Omental fat pad (tissue), 4 donors: Measurements from ENCODE around the gene POLR3K. TPM values are rescaled to one million over a fixed set of nuclear protein-coding genes. Genes with fewer than 3 reads are reported as not detected.

Experiments used
- ATAC-seq: fragments of 150-250 bp; one replicate; pipeline ENCODE4 v1.9.1; 2016; ENCODE audit warnings: mild to moderate bottlenecking, moderate library complexity; ENCODE audit not compliant: low FRiP score
- DNase-seq: peaks from one replicate; pipeline ENCODE4 v3.0.0-alpha.2; 2019; ENCODE audit warnings: low spot score
- CTCF ChIP-seq, 3 donors: fragments of 450-650 bp; IDR thresholded peaks; one replicate each; pipeline ENCODE4 v1.5.1; 2016 to 2017; ENCODE audit warnings: antibody characterized with exemption in 3 of 3, mild to moderate bottlenecking in 3 of 3, moderate library complexity in 2 of 3
- total RNA-seq, 4 donors: library from RNA; depleted of rRNA; stranded (reverse); fragments of >200 nt; gene quantifications; one replicate each; pipeline ENCODE4 v1.1.0, GENCODE V29; 2016

The POLR3K gene
- total RNA-seq, 4 donors from 2014 or later: 3.4 to 6.3 (median 4.1) TPM

- TF ChIP-seq CTCF (IDR thresholded peaks at IDR 0.05): no peak
Observed at GRCh38 chr16:58491-59439, 5.4 kb upstream of the POLR3K start.

GRCh38 chr16:57711-58110, 4.3 kb upstream of the POLR3K start:
- DNase-seq (no peak), ATAC-seq (no peak)
- no peak for TF ChIP-seq CTCF (IDR thresholded peaks at IDR 0.05)

More at GRCh38 chr16:58491-59439, 5.4 kb upstream of the POLR3K start:
- DNase-seq (no peak), ATAC-seq (no peak)

GRCh38 chr16:56231-56927, 3.0 kb upstream of the POLR3K start:
- no peak for TF ChIP-seq CTCF (IDR thresholded peaks at IDR 0.05)
- DNase-seq: no peak
- ATAC-seq: no peak

GRCh38 chr16:55571-56136, 2.2 kb upstream of the POLR3K start:
- DNase-seq: no peak
- no peak for TF ChIP-seq CTCF (IDR thresholded peaks at IDR 0.05)
- ATAC-seq: no peak

GRCh38 chr16:54237-54581, 801 bp upstream of the POLR3K start:
- no peak for DNase-seq
- no peak for ATAC-seq
- TF ChIP-seq CTCF (IDR thresholded peaks at IDR 0.05): no peak

GRCh38 chr16:50769-51591, 2.4 kb downstream of the POLR3K start:
- DNase-seq (no peak), ATAC-seq (no peak)
- TF ChIP-seq CTCF (IDR thresholded peaks at IDR 0.05): no peak
